Psoas muscle (tissue), 8 donors: ENCODE measurements around the gene PDE1C. TPM values are rescaled to one million over a fixed set of nuclear protein-coding genes. Genes with fewer than 3 reads are reported as not detected.

ENCODE experiments used
- ATAC-seq, 4 donors: fragments of 200-7000 bp; cut with Tn5 transposase; one replicate each; pipeline ENCODE4 v1.9.1; 2020; ENCODE audit warnings: moderate library complexity in 3 of 4, mild to moderate bottlenecking in 2 of 4
- DNase-seq, 2 donors: peaks; one replicate each; pipeline ENCODE4 v3.0.0-alpha.2; 2020
- H3K27ac ChIP-seq: fragments of 200-600 bp; one replicate; pipeline ENCODE4 v1.8.0; 2022
- H3K27me3 ChIP-seq, 3 donors: fragments of 200-600 bp in 1 of 3; one replicate each; pipeline versions ENCODE4 v1.6.1 to v1.8.0; 2013 to 2022; ENCODE audit warnings: low read length in 2 of 3, mild to moderate bottlenecking in 2 of 3, moderate library complexity in 1 of 3; ENCODE audit not compliant: insufficient read depth in 3 of 3
- H3K36me3 ChIP-seq, 2 donors: fragments of 200-600 bp in 1 of 2; one replicate each; pipeline versions ENCODE4 v1.6.1 to v1.8.0; 2013 to 2022; ENCODE audit warnings: low read depth in 1 of 2, mild to moderate bottlenecking in 1 of 2, moderate library complexity in 1 of 2; ENCODE audit not compliant: insufficient read depth in 1 of 2
- H3K4me1 ChIP-seq: fragments of 200-600 bp; one replicate; pipeline ENCODE4 v1.8.0; 2022
- H3K4me3 ChIP-seq: fragments of 200-600 bp; one replicate; pipeline ENCODE4 v1.8.0; 2022; ENCODE audit warnings: mild to moderate bottlenecking
- H3K9me3 ChIP-seq: fragments of 200-600 bp; one replicate; pipeline ENCODE4 v1.8.0; 2022
- CTCF ChIP-seq: fragments of 200-600 bp; IDR thresholded peaks from one replicate; pipeline ENCODE4 v1.8.0; 2022; ENCODE audit warnings: antibody characterized with exemption
- WGBS, 3 donors: extraction: QIAGEN DNeasy Blood & Tissue Kit; methylation state at CpG; one replicate each; pipeline versions ENCODE4 v1.1.6 to v1.1.7; 2013; 5-methylcytosine and 5-hydroxymethylcytosine counted together
- intact Hi-C, 2 donors: fragments of 100-400 bp; cut with DNase I; formaldehyde crosslinking; loops; one replicate each; pipeline versions ENCODE4 v1.11.0 to v1.14.2; 2022
- polyA plus RNA-seq, 3 donors: library from polyadenylated mRNA; stranded (reverse); fragments of 200-250 nt; gene quantifications; one replicate each; pipeline ENCODE4 v1.2.3, GENCODE V29; 2013
- total RNA-seq, 4 donors: library from RNA; stranded (reverse); fragmentation: NEBNext Ultra II Directional in 2 of 4; extraction: Animal tissue kit (Norgen Biotek cat#: 25700) in 2 of 4; gene quantifications; one replicate each; pipeline versions ENCODE4 v1.2.1 to v1.2.4, GENCODE V29; 2021 to 2023
- donor health status: healthy with polysubstance abuse.
- donor health status: DM: no; HTN: no; CAD: no; lungs with moderate emphysema.
- donor health status: Bipolar disorder and iron deficiency.
- donor health status: healthy.
- donor health status: DM: yes; HTN: yes; CAD: no.
- donor health status: DM: no; HTN: no; CAD: no.
- donor health status: DM: no; HTN: no; CAD: no.
- donor health status: DM: yes; HTN: yes; CAD: no.

Gene PDE1C
- total and polyA plus RNA-seq, 7 donors: 0.20 to 1.9 (median 0.64) TPM

- H3K27ac ChIP-seq: no peak overlapping the region
- H3K36me3 ChIP-seq: no peaks in the 10 kb centered on the region
- no peak for ATAC-seq
- DNase-seq: no peak
- H3K9me3 ChIP-seq: no peaks in the 10 kb centered on the region
- 66 to 71% (median 68%) methylated on average over 2 of the region's 2 CpGs for WGBS, 3 donors
- no peak for TF ChIP-seq CTCF
- intact Hi-C loops: no loop called here
- H3K27me3 ChIP-seq: no peaks in the 10 kb centered on the region
- H3K4me3 ChIP-seq: no peak overlapping the region
- no peaks in the 10 kb centered on the region for H3K4me1 ChIP-seq
Measured at GRCh38 chr7:32036557-32036956, 33.6 kb downstream of the PDE1C start.

GRCh38 chr7:32034052-32034451 is 36.2 kb downstream of the PDE1C start:
- H3K9me3 ChIP-seq: no peaks in the 10 kb centered on the region
- 75 to 89% (median 82%) methylated on average over 2 of the region's 2 CpGs for WGBS, 3 donors
- H3K36me3 ChIP-seq: no peaks in the 10 kb centered on the region
- H3K4me3 ChIP-seq: no peak overlapping the region
- no peaks in the 10 kb centered on the region for H3K27me3 ChIP-seq
- no peak for DNase-seq
- intact Hi-C loops: no loop called here
- no peaks in the 10 kb centered on the region for H3K4me1 ChIP-seq
- no peak overlapping the region for H3K27ac ChIP-seq
- ATAC-seq: no peak
- TF ChIP-seq CTCF: no peak

- Histone ChIP-seq H3K4me3 (no peak overlapping the region), H3K9me3 (no peaks in the 10 kb centered on the region), H3K27ac (no peak overlapping the region), H3K4me1 (no peaks in the 10 kb centered on the region), H3K27me3 (no peaks in the 10 kb centered on the region), H3K36me3 (no peaks in the 10 kb centered on the region)
- DNase-seq: no peak
- no peak for ATAC-seq
- intact Hi-C loops: no loop called here
- 71 to 83% (median 78%) methylated on average over 3 of the region's 3 CpGs for WGBS, 3 donors
- TF ChIP-seq CTCF: no peak
Measured at GRCh38 chr7:32033006-32033405, 37.2 kb downstream of the PDE1C start.

- H3K27ac ChIP-seq: no peak overlapping the region
- intact Hi-C loops: no loop called here
- no peak for ATAC-seq
- no peak for DNase-seq
- H3K4me3 ChIP-seq: no peak overlapping the region
- no peaks in the 10 kb centered on the region for H3K36me3 ChIP-seq
- TF ChIP-seq CTCF: no peak
- H3K4me1 ChIP-seq: no peaks in the 10 kb centered on the region
- H3K9me3 ChIP-seq: no peaks in the 10 kb centered on the region
- H3K27me3 ChIP-seq: no peaks in the 10 kb centered on the region
- 73 to 79% (median 78%) methylated on average over 4 of the region's 4 CpGs for whole genome bisulfite sequencing, 3 donors
Measured at GRCh38 chr7:32032211-32032610, 38.0 kb downstream of the PDE1C start.

GRCh38 chr7:32030904-32031692 is 39.1 kb downstream of the PDE1C start:
- intact Hi-C loops: no loop called here
- ATAC-seq: no peak
- Histone ChIP-seq H3K4me1 (no peaks in the 10 kb centered on the region), H3K27me3 (no peaks in the 10 kb centered on the region), H3K36me3 (no peaks in the 10 kb centered on the region), H3K9me3 (no peaks in the 10 kb centered on the region), H3K27ac (no peak overlapping the region), H3K4me3 (no peak overlapping the region)
- no peak for TF ChIP-seq CTCF
- DNase-seq: no peak
- 58 to 74% (median 72%) methylated on average over 3 of the region's 3 CpGs for WGBS, 3 donors
